ENCODE results near the gene NAA38.

DNA sequence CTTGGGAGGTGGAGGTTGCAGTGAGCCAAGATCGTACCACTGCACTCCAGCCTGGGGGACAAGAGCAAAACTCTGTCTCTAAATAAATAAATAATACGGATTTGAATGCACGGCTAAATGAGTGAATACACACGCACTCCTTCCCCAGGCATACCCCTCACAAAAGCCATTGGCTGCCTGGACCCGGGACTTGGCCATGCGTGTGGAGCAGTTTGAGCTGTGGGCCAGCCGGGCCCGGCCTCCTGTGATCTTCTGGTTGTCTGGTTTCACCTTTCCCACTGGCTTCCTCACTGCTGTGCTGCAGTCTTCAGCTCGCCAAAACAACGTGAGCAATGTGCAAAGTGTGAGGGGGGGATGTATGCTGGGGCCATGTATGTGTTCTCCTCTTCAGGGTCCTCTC, 24.9 kb downstream of the NAA38 start:
- TF ChIP-seq, protein P1, sequence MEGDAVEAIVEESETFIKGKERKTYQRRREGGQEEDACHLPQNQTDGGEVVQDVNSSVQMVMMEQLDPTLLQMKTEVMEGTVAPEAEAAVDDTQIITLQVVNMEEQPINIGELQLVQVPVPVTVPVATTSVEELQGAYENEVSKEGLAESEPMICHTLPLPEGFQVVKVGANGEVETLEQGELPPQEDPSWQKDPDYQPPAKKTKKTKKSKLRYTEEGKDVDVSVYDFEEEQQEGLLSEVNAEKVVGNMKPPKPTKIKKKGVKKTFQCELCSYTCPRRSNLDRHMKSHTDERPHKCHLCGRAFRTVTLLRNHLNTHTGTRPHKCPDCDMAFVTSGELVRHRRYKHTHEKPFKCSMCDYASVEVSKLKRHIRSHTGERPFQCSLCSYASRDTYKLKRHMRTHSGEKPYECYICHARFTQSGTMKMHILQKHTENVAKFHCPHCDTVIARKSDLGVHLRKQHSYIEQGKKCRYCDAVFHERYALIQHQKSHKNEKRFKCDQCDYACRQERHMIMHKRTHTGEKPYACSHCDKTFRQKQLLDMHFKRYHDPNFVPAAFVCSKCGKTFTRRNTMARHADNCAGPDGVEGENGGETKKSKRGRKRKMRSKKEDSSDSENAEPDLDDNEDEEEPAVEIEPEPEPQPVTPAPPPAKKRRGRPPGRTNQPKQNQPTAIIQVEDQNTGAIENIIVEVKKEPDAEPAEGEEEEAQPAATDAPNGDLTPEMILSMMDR (optimal IDR thresholded peaks at IDR 0.05 in 1 of 3, IDR thresholded peaks at IDR 0.05 in 1 of 3, conservative IDR thresholded peaks at IDR 0.05 in 1 of 3; ENCODE audit: extremely low read depth in 1 of 3, insufficient read depth in 2 of 3, low read length in 3 of 3): no peak
- no peak for TF ChIP-seq EZH2 (IDR thresholded peaks at IDR 0.05; ENCODE audit: low read length)
